Activated T-cell treated with anti-CD3 and anti-CD28 coated beads, Interleukin-2, amount 50 U/mL, for 48 hours (primary cell): ENCODE measurements around the gene GPR161.
"Not testable (repeated sequence)": the region's sequence is repeated elsewhere in the genome, so short reads cannot be mapped to it uniquely, and the experiment has no call there.

ENCODE experiments used
- DNase-seq, 2 experiments: peaks; one replicate each; pipeline ENCODE4 v3.0.0-alpha.2; 2020

The GPR161 gene, protein sequence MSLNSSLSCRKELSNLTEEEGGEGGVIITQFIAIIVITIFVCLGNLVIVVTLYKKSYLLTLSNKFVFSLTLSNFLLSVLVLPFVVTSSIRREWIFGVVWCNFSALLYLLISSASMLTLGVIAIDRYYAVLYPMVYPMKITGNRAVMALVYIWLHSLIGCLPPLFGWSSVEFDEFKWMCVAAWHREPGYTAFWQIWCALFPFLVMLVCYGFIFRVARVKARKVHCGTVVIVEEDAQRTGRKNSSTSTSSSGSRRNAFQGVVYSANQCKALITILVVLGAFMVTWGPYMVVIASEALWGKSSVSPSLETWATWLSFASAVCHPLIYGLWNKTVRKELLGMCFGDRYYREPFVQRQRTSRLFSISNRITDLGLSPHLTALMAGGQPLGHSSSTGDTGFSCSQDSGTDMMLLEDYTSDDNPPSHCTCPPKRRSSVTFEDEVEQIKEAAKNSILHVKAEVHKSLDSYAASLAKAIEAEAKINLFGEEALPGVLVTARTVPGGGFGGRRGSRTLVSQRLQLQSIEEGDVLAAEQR

GRCh38 chr1:168136709-168137514, at the start of gene GPR161:
TSS of gene GPR161 (minus strand) at chr1:168136930. CDS start at chr1:168104850, 32,080 bp downstream.
- DNase-seq = peak; percentile 45 to 47

DNA sequence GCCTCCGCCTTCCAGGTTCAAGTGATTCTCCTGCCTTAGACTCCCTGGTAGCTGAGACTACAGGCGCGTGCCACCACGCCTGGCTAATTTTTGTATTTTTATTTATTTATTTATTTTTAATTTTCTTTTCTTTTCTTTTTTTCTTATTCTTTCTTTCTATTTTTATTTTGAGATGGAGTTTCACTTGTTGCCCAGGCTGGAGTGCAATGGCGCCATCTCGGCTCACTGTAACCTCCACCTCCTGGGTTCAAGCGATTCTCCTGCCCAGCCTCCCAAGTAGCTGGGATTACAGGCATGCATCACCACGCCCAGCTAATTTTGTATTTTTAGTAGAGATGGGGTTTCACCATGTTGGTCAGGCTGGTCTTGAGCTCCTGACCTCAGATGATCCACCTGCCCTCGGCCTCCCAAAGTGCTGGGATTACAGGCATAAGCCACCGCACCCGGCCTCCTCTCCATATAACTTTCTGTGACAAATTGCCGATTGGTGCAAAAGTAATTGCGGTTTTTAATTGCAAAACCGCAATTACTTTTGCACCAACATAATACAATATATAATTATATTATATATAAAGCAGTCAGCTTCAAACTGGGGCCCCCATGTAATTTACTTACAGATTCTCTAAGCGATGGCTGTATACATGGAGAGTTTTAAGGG, 44.5 kb upstream of the GPR161 start:
- DNase-seq = not testable (repeated sequence)

- DNase-seq = peak in 1 of 2 experiments; percentile 21
These were observed 43.4 kb upstream of the GPR161 start for GRCh38 chr1:168180148-168180524.

DNA sequence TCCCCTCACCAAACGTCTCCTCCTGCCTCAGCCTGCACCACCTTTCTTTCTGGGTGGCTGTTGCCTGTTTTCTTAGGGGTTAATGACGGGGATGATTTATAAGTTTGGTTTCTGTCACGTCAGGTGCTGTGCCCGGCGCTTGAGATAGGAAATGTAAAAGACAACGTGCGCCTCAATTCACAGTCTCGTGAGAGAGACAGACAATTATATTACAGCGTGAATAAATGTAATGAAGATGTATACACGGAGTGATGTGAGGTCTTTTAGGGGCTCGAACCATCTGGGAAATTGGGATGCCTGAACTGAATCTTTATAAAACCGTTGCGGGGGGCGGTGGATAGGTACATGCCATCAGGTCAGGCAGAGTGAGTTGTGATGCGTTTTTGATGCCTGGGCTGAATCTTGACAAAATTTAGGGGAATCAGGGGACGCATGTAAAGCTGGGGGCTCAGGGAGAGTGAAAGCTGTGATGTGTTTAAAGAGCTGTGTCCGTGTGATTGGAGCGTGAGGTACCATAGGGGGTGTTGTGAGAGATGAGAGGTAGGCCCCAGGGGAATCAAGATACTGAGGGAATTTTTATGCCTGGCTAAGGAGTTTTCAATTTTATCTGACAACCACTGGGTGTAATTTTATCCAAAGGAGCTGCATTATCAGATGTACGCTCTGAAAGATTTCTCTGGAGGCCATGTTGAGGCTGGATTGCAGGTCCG, 42.9 kb upstream of the GPR161 start:
- peak; percentile 41 to 43 for DNase-seq

DNA sequence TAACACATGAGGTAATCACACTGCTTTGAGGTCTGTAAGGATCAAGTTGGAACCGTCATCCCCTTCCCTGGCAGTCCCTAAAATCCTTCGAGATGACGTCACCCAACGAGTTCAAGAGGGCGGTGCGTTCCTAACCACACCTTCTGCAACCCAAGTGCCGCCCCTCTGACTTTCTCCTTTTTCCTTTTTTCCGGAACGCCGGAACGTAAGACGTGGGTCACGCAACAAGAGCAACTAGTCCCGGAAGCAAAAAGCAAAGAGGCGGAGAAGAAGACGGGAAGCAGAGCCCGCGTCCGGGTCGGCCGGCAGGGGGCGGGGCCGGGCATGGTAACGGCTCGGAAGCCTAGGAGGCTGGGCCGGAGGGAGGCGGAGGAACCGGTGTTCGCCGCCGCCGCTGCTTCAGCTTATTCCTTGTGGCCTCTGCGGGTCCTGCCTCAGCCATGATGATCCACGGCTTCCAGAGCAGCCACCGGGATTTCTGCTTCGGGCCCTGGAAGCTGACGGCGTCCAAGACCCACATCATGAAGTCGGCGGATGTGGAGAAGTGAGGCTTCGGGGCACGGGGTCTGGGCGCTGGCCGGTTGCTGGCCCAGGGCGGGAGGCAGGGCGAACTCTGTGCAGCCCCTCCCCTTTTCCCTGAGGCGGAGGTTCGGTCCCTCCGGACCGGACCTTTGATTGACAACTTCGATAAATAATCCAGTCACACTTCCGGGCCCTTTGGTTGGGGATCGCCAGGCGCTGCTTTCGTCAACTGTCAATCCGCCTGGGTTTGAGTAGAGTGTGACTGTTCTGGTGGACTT, 42.1 kb upstream of the GPR161 start, which contains the start of gene TIPRL:
TIPRL (plus strand) TSS at position 325 of the 800 bp plus-strand sequence; CDS start at position 441, 116 bp downstream.
- peak; percentile 96 to 97 for DNase-seq

DNA sequence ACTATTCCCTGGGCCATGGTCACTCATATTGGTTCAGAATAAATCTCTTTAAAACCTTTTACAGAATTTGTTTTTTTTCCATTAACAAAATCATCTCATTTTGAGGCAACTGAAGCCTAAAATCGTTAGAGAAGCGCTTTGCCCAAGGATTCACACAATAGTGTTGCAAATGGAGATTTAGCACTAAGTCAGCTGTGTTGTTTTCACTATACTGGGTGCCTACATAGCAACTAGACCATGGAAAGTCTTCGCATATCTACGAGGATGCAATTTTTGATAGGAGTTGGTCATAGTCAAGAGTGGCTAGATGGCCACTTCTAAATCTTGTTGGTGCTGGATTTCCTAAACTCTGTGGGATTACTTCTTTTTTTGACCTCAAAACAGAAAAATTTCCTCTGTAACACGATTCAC, 41.5 kb upstream of the GPR161 start:
- DNase-seq = no peak

GRCh38 chr1:168172250-168172915, 35.7 kb upstream of the GPR161 start:
- DNase-seq = no peak

- DNase-seq = no peak
These were observed 34.1 kb upstream of the GPR161 start for GRCh38 chr1:168170564-168171508.

DNA sequence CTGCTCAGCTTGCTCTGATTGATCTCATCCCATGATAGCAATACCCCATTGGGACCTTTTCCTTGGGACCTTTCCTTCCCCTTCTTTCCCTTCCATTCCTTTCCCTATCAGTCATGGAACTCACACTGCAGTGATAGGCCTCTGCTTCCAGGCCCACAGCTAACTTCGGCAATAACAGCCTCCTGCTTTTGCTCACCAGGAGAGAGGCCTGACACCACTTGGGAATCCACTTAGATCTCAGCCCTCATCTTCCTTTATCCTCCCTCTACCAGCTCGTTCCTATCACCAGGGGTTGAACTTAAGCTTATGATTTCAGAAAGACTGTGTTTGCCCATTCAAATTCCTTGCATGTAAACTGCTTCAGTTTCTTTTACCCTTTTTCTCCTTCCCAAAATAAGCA, 31.1 kb upstream of the GPR161 start:
- no peak for DNase-seq

DNA sequence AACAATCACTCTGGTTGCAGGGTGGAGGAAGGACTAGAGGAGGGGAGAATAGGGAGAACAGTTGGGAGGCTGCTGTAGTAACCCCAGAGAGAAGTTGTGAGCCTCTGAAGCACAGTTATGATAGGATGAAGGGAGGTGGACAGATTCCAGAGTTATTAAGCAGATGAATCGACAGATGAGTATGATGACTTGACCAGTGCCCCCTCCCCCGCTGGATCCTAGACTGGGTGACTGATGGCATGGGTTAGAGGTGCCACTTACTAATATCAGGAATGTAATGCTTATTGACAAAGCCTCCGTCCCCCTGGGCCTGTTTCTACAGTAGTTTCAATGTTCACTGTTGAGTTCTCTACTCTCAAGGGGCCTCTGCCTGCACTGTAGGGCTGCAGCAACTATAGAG, 28.0 kb upstream of the GPR161 start:
- no peak for DNase-seq

GRCh38 chr1:168163670-168164069, 26.9 kb upstream of the GPR161 start:
- DNase-seq = no peak

DNA sequence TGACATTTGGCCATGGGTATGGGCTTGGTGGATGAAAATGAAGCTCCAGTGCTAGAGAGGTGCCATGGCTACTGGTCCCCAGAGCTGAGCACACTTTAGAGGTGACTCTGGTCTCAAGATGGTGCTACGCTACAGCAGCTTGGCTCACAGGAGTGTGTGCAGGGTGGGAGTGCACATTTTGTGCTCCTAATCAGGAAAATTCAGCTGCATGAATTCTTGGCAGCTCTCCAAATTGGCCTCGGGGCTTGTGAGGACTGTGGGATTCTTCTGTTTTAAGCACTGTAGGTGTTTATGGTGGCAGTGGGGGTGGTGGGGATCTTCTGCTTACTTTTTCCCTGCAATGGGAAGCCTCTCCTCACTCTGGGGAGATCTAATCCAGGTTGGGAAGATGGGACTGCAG, 24.7 kb upstream of the GPR161 start:
- no peak for DNase-seq

GRCh38 chr1:168159979-168160378, 23.2 kb upstream of the GPR161 start:
- no peak for DNase-seq

DNA sequence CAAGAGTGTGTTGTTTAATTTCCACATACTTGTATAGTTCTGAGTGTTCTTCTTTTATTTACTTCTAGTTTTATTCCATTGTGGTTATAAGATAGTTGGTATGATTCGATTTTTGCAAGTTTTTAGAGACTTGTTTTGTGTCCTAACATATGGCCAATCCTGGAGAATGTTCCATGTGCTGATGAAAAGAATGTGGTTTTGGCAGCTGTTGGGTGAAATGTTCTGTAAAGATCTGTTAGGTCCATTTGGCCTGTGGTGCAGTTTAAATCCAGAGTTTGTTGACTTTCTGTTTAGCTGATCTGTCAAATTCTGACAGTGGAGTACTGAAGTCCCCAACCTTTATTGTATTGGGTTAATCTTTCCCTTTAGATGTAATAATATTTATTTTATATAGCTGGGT, 22.5 kb upstream of the GPR161 start:
- DNase-seq = no peak

DNA sequence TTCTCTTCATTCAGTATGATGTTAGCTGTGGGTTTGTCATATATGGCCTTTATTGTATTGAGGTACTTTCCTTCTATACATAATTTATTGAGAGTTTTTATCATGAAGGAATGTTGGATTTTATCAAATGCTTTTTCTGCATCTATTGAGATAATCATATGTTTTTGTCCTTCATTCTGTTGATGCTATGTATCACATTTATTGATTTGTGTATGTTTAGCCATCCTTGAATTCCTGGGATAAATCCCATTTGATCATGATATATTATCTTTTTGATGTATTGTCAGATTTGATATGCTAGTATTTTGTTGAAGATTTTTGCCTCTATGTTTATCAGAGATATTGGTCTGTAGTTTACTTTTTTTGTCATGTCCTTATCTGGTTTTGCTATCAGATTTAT, 20.9 kb upstream of the GPR161 start:
- DNase-seq = no peak

- DNase-seq = no peak
These were observed 19.2 kb upstream of the GPR161 start for GRCh38 chr1:168155910-168156309.

DNA sequence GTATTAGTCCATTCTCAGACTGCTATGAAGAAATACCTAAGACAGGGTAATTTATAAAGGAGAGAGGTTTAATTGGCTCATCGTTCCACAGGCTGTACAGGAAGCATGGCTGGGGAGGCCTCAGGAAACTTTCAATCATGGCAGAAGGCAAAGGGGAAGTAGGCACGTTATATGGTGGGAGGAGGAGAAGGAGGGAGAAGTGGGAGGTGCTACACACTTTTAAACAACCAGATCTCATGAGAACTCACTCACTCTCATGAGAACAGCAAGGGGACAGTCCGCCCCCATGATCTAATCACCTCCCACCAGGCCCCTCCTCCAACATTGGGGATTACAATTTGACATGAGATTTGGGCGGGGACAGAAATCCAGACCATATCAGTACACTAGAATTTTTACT, 18.0 kb upstream of the GPR161 start:
- DNase-seq = not testable (repeated sequence)

GRCh38 chr1:168151935-168152334, 15.2 kb upstream of the GPR161 start:
- DNase-seq = no peak

DNA sequence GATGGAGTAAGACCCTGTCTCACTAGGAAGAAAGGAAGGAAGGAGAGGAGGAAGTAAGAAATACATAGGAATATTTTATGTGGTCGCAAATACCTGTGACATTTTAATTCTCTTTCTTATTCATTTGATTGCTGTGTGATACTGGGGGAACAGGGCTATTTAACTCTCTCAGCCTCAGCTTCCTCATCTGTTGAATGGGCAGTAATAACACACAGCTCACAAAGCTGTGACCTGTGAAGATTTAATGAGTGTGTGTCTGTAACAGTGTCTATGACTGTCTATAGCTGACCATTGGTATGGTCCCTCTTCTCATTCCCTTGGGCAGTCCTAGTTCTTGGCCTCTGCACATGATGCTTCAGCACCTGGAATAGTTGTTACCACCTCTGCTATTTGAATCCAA, 13.6 kb upstream of the GPR161 start:
- no peak for DNase-seq

DNA sequence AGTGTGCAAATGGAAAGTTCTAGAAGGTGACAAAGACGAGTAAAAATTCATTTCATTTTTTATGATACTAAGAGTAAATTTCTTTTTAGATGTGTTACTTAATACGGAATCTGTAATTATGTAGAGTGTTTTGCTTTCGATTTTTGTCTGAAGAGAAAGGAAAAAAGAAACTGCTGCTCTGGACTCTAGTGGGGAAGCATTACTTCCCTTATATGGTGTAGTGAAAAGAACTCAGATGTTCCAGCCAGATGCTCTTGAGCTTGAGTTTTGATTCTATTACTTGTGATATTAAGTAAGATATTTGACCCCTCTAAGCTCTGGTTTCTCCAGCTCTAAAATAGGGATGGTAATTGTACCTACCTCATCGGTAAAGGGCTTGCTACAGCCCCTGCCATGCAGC, 12.2 kb upstream of the GPR161 start:
- no peak for DNase-seq
